ENCODE data around the gene CGAS. TPM values are rescaled to one million over a fixed set of nuclear protein-coding genes. Genes with fewer than 3 reads are reported as not detected.
"Not testable (repeated sequence)": the region's sequence is repeated elsewhere in the genome, so short reads cannot be mapped to it uniquely, and the experiment has no call there.

The CGAS gene
- total RNA-seq, 4 donors from 2014 or later, result 3.4 to 5.5 (median 4.4) TPM

- Histone ChIP-seq H3K36me3 (no peaks in the 10 kb centered on the region), H3K9me3 (no peaks in the 10 kb centered on the region), H3K27me3 (no peaks in the 10 kb centered on the region), H3K4me1 (no peaks in the 10 kb centered on the region), H3K27ac (peak within 1 kb of the TSS in 3 of 4 donors; percentile 24 to 79 (median 73)), H3K4me3 (peak within 1 kb of the TSS in 1 of 2 donors; percentile 46)
- WGBS, 2 donors (ENCODE audit: low coverage in 1 of 2), result 86 to 96% methylated on average over 10 to 34 of the region's 54 CpGs
- ATAC-seq, result peak; percentile 87
- no peak for TF ChIP-seq POLR2AphosphoS5 (IDR thresholded peaks at IDR 0.05)
- TF ChIP-seq, protein P1, sequence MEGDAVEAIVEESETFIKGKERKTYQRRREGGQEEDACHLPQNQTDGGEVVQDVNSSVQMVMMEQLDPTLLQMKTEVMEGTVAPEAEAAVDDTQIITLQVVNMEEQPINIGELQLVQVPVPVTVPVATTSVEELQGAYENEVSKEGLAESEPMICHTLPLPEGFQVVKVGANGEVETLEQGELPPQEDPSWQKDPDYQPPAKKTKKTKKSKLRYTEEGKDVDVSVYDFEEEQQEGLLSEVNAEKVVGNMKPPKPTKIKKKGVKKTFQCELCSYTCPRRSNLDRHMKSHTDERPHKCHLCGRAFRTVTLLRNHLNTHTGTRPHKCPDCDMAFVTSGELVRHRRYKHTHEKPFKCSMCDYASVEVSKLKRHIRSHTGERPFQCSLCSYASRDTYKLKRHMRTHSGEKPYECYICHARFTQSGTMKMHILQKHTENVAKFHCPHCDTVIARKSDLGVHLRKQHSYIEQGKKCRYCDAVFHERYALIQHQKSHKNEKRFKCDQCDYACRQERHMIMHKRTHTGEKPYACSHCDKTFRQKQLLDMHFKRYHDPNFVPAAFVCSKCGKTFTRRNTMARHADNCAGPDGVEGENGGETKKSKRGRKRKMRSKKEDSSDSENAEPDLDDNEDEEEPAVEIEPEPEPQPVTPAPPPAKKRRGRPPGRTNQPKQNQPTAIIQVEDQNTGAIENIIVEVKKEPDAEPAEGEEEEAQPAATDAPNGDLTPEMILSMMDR (IDR thresholded peaks at IDR 0.05), result no peak
Measured at GRCh38 chr6:73394577-73395354, 57.3 kb downstream of the CGAS start, which contains the start of gene DDX43. Gene DDX43, plus strand, starts transcription at chr6:73394828. Its CDS starts 78 bp downstream, at chr6:73394906.

DNA sequence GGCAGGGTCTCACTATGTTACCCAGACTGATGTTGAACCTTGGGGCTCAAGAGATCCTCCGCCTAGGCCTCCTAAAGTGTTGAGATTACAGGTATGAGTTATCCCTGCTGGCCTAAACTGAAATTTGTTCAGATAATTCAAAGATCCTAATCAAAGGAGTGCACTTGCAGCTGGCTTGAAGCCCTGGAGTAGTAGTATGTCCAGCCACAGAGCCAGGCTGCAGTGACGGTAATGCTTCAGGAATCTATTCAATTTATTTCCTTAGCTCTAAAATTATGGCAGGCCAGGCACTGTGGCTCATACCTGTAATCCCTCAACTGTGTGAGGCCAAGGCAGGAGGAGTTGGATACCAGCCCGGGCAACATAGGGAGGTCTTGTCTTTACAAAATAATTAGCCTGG lies 58.8 kb downstream of the CGAS start:
- Histone ChIP-seq H3K27ac (no peak overlapping the region), H3K36me3 (no peaks in the 10 kb centered on the region), H3K9me3 (no peaks in the 10 kb centered on the region), H3K27me3 (no peaks in the 10 kb centered on the region), H3K4me1 (peaks cover 0 to 11% (median 0%) of the 10 kb centered on the region in 3 donors), H3K4me3 (no peak overlapping the region)
- no peak for ATAC-seq
- TF ChIP-seq EP300 (IDR thresholded peaks at IDR 0.05), result no peak
- 96% methylated on average over 3 of the region's 3 CpGs; no CpG with 5 or more reads in 1 of the 2 donors for WGBS, 2 donors (ENCODE audit: low coverage in 1 of 2)

DNA sequence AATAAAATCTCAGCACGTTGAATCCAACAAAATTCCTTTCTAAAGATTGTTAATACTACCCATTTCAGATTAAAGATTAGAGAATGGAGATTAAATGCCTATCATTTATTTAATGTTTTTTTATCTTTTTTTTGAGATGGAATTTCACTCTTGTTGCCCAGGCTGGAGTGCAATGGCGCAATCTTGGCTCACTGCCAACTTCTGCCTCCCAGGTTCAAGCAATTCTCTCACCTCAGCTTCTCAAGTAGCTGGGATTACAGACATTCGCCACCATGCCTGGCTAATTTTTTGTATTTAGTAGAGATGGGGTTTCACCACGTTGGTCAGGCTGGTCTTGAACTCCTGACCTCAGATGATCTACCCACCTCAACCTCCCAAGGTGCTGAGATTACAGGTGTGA lies 59.9 kb downstream of the CGAS start:
- H3K27ac ChIP-seq, ATAC-seq, H3K4me3 ChIP-seq, H3K27me3 ChIP-seq, H3K36me3 ChIP-seq, H3K9me3 ChIP-seq: not testable (repeated sequence)
- peaks cover 0 to 12% (median 0%) of the 10 kb centered on the region in 3 donors for H3K4me1 ChIP-seq
- WGBS, 2 donors (ENCODE audit: low coverage in 1 of 2), result 66 to 88% methylated on average over 1 to 4 of the region's 4 CpGs

GRCh38 chr6:73391675-73392074 lies 60.4 kb downstream of the CGAS start:
- no peaks in the 10 kb centered on the region for H3K9me3 ChIP-seq
- TF ChIP-seq, protein P1 (IDR thresholded peaks at IDR 0.05), result no peak
- TF ChIP-seq POLR2A (IDR thresholded peaks at IDR 0.05) (no peak), POLR2AphosphoS5 (IDR thresholded peaks at IDR 0.05) (no peak), EP300 (IDR thresholded peaks at IDR 0.05) (no peak)
- no peaks in the 10 kb centered on the region for H3K27me3 ChIP-seq
- no peak for ATAC-seq
- no peak overlapping the region for H3K27ac ChIP-seq
- WGBS, 2 donors (ENCODE audit: low coverage in 1 of 2), result 79 to 84% methylated on average over 2 of the region's 2 CpGs
- H3K36me3 ChIP-seq, result no peaks in the 10 kb centered on the region
- no peak overlapping the region for H3K4me3 ChIP-seq
- peaks cover 0 to 12% (median 0%) of the 10 kb centered on the region in 3 donors for H3K4me1 ChIP-seq

- H3K9me3 ChIP-seq, result no peaks in the 10 kb centered on the region
- no peaks in the 10 kb centered on the region for H3K27me3 ChIP-seq
- no peaks in the 10 kb centered on the region for H3K36me3 ChIP-seq
- no peak overlapping the region for H3K27ac ChIP-seq
- 83 to 89% methylated on average over 9 of the region's 10 CpGs for WGBS, 2 donors (ENCODE audit: low coverage in 1 of 2)
- no peak for TF ChIP-seq EP300 (IDR thresholded peaks at IDR 0.05)
- TF ChIP-seq POLR2A (IDR thresholded peaks at IDR 0.05), result no peak
- TF ChIP-seq, protein P1 (IDR thresholded peaks at IDR 0.05), result no peak
- no peak for TF ChIP-seq POLR2AphosphoS5 (IDR thresholded peaks at IDR 0.05)
- no peak overlapping the region for H3K4me3 ChIP-seq
- ATAC-seq, result no peak
- H3K4me1 ChIP-seq, result peaks cover 0 to 12% (median 0%) of the 10 kb centered on the region in 3 donors
Measured at GRCh38 chr6:73389854-73390253, 62.2 kb downstream of the CGAS start.

Measured in gastroesophageal sphincter (tissue), 4 donors.